Activated T-cell treated with anti-CD3 and anti-CD28 coated beads, Interleukin-2, amount 50 U/mL, for 24 hours (primary cell): ENCODE results near the gene ADCY1.
A peak's percentile ranks its signal among the peaks of the same experiment; 100 is the strongest.

Experiments
- DNase-seq: peaks from one replicate; pipeline ENCODE4 v3.0.0-alpha.2; 2020
- H3K27ac Mint-ChIP-seq: 2 replicates; pipeline ENCODE4 v1.8.0; 2020; ENCODE audit warnings: mild to moderate bottlenecking, mixed read lengths
- H3K27me3 Mint-ChIP-seq: 2 replicates; pipeline ENCODE4 v1.8.0; 2020; ENCODE audit warnings: mixed read lengths
- H3K36me3 Mint-ChIP-seq: 2 replicates; pipeline ENCODE4 v1.8.0; 2020; ENCODE audit warnings: low read depth, mixed read lengths
- H3K4me1 Mint-ChIP-seq: 2 replicates; pipeline ENCODE4 v1.8.0; 2020; ENCODE audit warnings: low read depth, mixed read lengths
- H3K4me3 Mint-ChIP-seq: 2 replicates; pipeline ENCODE4 v1.8.0; 2020; ENCODE audit warnings: mild to moderate bottlenecking, moderate library complexity, mixed read lengths
- H3K9me3 Mint-ChIP-seq: 2 replicates; pipeline ENCODE4 v1.8.0; 2020; ENCODE audit warnings: mixed read lengths

Gene ADCY1

GRCh38 chr7:45594745-45595535 is 20.8 kb downstream of the ADCY1 start:
- DNase-seq: peak; percentile 2
- H3K4me3 Mint-ChIP-seq: no peak overlapping the region
- H3K9me3 Mint-ChIP-seq: no peaks in the 10 kb centered on the region
- H3K36me3 Mint-ChIP-seq: no peaks in the 10 kb centered on the region
- no peaks in the 10 kb centered on the region for H3K27me3 Mint-ChIP-seq
- no peaks in the 10 kb centered on the region for H3K4me1 Mint-ChIP-seq
- H3K27ac Mint-ChIP-seq: no peak overlapping the region

GRCh38 chr7:45595809-45596664 is 21.9 kb downstream of the ADCY1 start:
- Mint-ChIP-seq H3K27ac (no peak overlapping the region), H3K4me1 (no peaks in the 10 kb centered on the region), H3K9me3 (no peaks in the 10 kb centered on the region), H3K36me3 (no peaks in the 10 kb centered on the region), H3K4me3 (no peak overlapping the region), H3K27me3 (no peaks in the 10 kb centered on the region)
- DNase-seq: no peak

GRCh38 chr7:45596665-45597095 is 22.5 kb downstream of the ADCY1 start:
- Mint-ChIP-seq H3K9me3 (no peaks in the 10 kb centered on the region), H3K27ac (no peak overlapping the region), H3K4me3 (no peak overlapping the region), H3K36me3 (no peaks in the 10 kb centered on the region), H3K4me1 (no peaks in the 10 kb centered on the region), H3K27me3 (no peaks in the 10 kb centered on the region)
- no peak for DNase-seq

GRCh38 chr7:45597286-45597984 is 23.3 kb downstream of the ADCY1 start:
- Mint-ChIP-seq H3K27ac (no peak overlapping the region), H3K9me3 (no peaks in the 10 kb centered on the region), H3K4me1 (no peaks in the 10 kb centered on the region), H3K36me3 (no peaks in the 10 kb centered on the region), H3K4me3 (no peak overlapping the region), H3K27me3 (no peaks in the 10 kb centered on the region)
- DNase-seq: peak; percentile 18

- peak; percentile 15 for DNase-seq
- no peaks in the 10 kb centered on the region for H3K36me3 Mint-ChIP-seq
- H3K4me1 Mint-ChIP-seq: no peaks in the 10 kb centered on the region
- no peaks in the 10 kb centered on the region for H3K9me3 Mint-ChIP-seq
- H3K27me3 Mint-ChIP-seq: no peaks in the 10 kb centered on the region
- H3K4me3 Mint-ChIP-seq: no peak overlapping the region
- no peak overlapping the region for H3K27ac Mint-ChIP-seq
Observed at GRCh38 chr7:45598886-45599520, 24.8 kb downstream of the ADCY1 start.

- H3K27me3 Mint-ChIP-seq: no peaks in the 10 kb centered on the region
- H3K9me3 Mint-ChIP-seq: no peaks in the 10 kb centered on the region
- no peaks in the 10 kb centered on the region for H3K36me3 Mint-ChIP-seq
- no peaks in the 10 kb centered on the region for H3K4me1 Mint-ChIP-seq
- no peak overlapping the region for H3K4me3 Mint-ChIP-seq
- DNase-seq: peak; percentile 13
- no peak overlapping the region for H3K27ac Mint-ChIP-seq
Observed at GRCh38 chr7:45599851-45600706, 25.9 kb downstream of the ADCY1 start.

DNA sequence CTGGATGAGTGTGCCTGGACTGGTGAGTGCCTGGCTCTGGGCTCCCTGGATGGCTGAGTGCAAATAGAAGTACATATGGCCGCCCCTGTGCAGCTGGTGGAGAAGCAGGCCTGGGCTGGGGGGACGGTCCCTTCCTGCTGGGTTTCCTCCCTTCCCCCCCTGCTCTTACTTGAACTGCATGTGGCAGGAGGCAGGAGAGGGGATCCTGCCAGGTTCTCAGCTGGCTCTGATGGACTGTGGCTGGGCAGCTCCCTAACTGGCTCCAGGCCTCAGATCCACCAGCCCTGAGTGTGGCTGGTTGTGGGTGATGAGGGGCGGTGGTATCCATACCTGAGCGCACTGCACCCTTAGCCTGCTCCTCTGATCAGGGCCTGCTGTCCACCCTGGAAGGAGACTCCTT is 26.9 kb downstream of the ADCY1 start:
- H3K27me3 Mint-ChIP-seq: no peaks in the 10 kb centered on the region
- H3K9me3 Mint-ChIP-seq: no peaks in the 10 kb centered on the region
- no peak for DNase-seq
- H3K4me3 Mint-ChIP-seq: no peak overlapping the region
- no peak overlapping the region for H3K27ac Mint-ChIP-seq
- no peaks in the 10 kb centered on the region for H3K4me1 Mint-ChIP-seq
- no peaks in the 10 kb centered on the region for H3K36me3 Mint-ChIP-seq

DNA sequence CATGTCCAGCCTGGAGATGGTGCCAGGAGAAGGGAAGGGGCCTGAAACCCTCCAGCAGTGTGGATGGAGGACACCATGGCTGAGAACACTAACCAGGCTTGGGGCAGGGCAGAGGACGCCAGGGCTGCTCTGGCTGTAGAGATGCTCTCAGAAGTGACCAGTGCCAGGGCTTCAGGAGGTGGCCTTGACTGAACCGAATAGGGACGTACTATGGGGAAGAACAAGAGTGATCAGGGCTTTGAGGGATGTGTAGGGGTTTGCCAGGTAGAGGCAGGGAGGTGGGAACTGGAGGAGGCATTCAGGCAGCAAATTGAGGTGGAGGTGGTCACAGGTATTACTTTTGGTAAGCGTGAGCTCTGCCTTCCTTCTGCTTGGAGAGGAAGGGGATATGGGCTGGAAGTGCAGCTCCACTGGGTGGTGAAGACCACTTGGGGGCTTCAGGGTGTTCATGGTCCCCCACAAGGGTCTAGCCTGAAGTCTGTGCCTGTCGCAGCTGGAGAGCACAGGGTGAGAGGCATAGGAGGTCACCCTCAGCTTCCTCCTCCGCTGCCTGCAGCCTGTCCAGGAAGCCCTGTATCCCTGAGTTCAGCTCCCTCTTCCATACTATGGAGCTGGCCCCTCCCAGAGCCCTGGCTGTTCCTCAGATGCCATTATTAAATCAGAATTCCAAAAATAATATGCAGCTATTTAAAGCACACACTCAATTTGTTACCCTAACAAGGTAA is 27.8 kb downstream of the ADCY1 start:
- H3K4me1 Mint-ChIP-seq: no peaks in the 10 kb centered on the region
- H3K9me3 Mint-ChIP-seq: no peaks in the 10 kb centered on the region
- no peak overlapping the region for H3K4me3 Mint-ChIP-seq
- no peaks in the 10 kb centered on the region for H3K36me3 Mint-ChIP-seq
- H3K27ac Mint-ChIP-seq: no peak overlapping the region
- DNase-seq: peak; percentile 9
- H3K27me3 Mint-ChIP-seq: peaks cover 3% of the 10 kb centered on the region

- H3K27me3 Mint-ChIP-seq: peaks cover 15% of the 10 kb centered on the region
- no peak overlapping the region for H3K27ac Mint-ChIP-seq
- no peaks in the 10 kb centered on the region for H3K9me3 Mint-ChIP-seq
- H3K4me3 Mint-ChIP-seq: no peak overlapping the region
- H3K4me1 Mint-ChIP-seq: no peaks in the 10 kb centered on the region
- no peaks in the 10 kb centered on the region for H3K36me3 Mint-ChIP-seq
- no peak for DNase-seq
Observed at GRCh38 chr7:45606050-45606449, 31.9 kb downstream of the ADCY1 start.

GRCh38 chr7:45606931-45607330 is 32.8 kb downstream of the ADCY1 start:
- no peaks in the 10 kb centered on the region for H3K9me3 Mint-ChIP-seq
- peaks cover 15% of the 10 kb centered on the region for H3K27me3 Mint-ChIP-seq
- no peaks in the 10 kb centered on the region for H3K4me1 Mint-ChIP-seq
- DNase-seq: no peak
- no peak overlapping the region for H3K4me3 Mint-ChIP-seq
- no peaks in the 10 kb centered on the region for H3K36me3 Mint-ChIP-seq
- H3K27ac Mint-ChIP-seq: no peak overlapping the region

DNA sequence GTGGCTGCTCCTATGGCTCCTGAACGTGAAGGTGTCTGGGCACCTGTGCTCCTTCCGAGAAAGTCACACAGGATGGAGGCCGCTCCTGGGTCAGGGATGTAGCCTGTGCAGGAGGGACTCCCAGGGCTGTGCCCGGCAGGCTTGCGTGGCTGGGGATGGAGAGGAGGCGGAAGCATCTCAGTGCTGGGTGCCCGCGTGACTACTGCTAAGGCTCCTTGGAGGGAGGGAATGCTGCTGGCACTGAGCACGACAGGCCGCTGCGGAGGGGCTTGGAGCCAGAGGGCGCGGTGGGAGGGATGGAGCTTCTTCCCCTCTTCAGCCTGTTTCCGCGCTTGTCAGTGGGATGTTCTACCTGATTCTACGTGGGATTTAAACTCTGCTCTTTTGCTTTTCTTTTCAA is 35.0 kb downstream of the ADCY1 start:
- Mint-ChIP-seq H3K9me3 (peaks cover 14% of the 10 kb centered on the region), H3K27me3 (peaks cover 15% of the 10 kb centered on the region), H3K4me1 (no peaks in the 10 kb centered on the region), H3K27ac (no peak overlapping the region), H3K4me3 (no peak overlapping the region), H3K36me3 (no peaks in the 10 kb centered on the region)
- no peak for DNase-seq

- no peaks in the 10 kb centered on the region for H3K4me1 Mint-ChIP-seq
- no peak for DNase-seq
- no peak overlapping the region for H3K27ac Mint-ChIP-seq
- H3K4me3 Mint-ChIP-seq: no peak overlapping the region
- H3K27me3 Mint-ChIP-seq: peaks cover 15% of the 10 kb centered on the region
- peaks cover 20% of the 10 kb centered on the region for H3K9me3 Mint-ChIP-seq
- no peaks in the 10 kb centered on the region for H3K36me3 Mint-ChIP-seq
Observed at GRCh38 chr7:45610019-45610418, 35.9 kb downstream of the ADCY1 start.

DNA sequence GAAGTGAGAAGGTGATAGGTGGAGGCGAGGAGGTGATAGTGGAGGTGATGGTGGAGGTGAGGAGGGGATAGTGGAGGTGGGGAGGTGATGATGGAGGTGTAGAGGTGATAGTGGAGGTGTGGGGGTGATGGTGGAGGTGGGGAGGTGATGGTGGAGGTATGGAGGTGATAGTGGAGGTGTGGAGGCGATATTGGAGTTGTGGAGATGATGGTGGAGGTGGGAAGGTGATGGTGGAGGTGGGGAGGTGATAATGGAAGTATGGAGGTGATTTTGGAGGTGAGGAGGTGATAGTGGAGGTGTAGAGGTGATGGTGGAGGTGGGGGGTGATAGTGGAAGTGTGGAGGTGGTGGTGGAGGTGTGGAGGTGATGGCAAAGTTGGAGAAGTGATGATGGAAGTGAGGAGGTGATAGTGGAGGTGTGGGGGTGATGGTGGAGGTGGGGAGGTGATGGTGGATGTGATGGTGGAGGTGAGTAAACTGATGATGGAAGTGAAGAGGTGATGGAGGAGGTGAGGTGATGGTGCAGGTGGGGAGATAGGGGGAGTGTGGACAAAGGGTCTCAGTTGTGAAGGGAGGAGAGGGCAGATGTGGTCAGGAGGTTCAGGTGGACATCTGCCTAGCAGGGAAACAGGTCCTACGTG is 36.6 kb downstream of the ADCY1 start:
- DNase-seq: no peak
- H3K4me3 Mint-ChIP-seq: no peak overlapping the region
- no peaks in the 10 kb centered on the region for H3K36me3 Mint-ChIP-seq
- peaks cover 15% of the 10 kb centered on the region for H3K27me3 Mint-ChIP-seq
- no peaks in the 10 kb centered on the region for H3K4me1 Mint-ChIP-seq
- H3K27ac Mint-ChIP-seq: no peak overlapping the region
- H3K9me3 Mint-ChIP-seq: peaks cover 24% of the 10 kb centered on the region
